Measurements from ENCODE around the gene TAF5. TPM values are rescaled to one million over a fixed set of nuclear protein-coding genes. Genes with fewer than 3 reads are reported as not detected.
A peak's percentile ranks its signal among the peaks of the same experiment; 100 is the strongest.

TAF5 gene
- total and polyA plus RNA-seq, 2 of the 4 experiments (the other 2 are of a cell fraction): 1.9 to 3.6 TPM

DNA sequence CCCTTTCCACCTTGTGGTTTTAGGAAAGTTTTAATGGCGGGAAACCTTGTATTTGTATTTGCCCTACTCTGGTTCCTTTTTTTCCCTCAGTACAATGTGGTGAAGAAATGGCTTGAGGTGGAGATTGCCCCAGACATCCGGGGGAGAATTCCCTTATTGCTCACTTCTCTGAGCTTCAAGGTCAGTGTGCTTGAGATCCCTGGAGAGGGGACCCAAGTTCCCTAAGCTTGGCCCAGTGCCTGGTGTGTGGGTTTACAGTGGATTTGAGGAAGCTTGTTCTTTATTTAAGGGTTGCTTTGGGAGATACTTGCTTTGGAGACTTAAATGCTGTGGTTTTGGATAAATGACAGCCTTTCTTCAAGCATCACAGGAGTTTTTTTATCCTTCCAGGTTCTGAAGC lies 66.1 kb downstream of the TAF5 start:
- dilution Hi-C loops (cut with HindIII; ENCODE audit: low sequenced_read_pairs, unreplicated experiment) (no loop called here), intact Hi-C loops (cut with micrococcal nuclease) (no loop called here), in situ Hi-C loops (cut with MboI; ENCODE audit: low sequenced_read_pairs) (no loop called here)
- no peak overlapping the region for H2BK15ac ChIP-seq (ENCODE audit: low read depth, low read length)
- H2AK9ac ChIP-seq (replicated peaks; ENCODE audit: low read depth, low read length, poor library complexity): no peak overlapping the region
- H3K9me3 ChIP-seq (ENCODE audit: control insufficient read depth, insufficient read depth, low read length): no peaks in the 10 kb centered on the region
- peaks cover 5 to 6% of the 10 kb centered on the region in 2 experiments; a peak in 2 of 4 replicates for H3K79me1 ChIP-seq (ENCODE audit: low read depth in 1 of 2, low read length in 2 of 2)
- H3K36me3 ChIP-seq (ENCODE audit: control insufficient read depth, insufficient read depth, low read length): peaks cover 50% of the 10 kb centered on the region
- H3K27ac ChIP-seq (ENCODE audit: insufficient read depth, low read length): no peak overlapping the region
- H2AFZ ChIP-seq (replicated peaks; ENCODE audit: low read length, poor library complexity): no peak overlapping the region
- ChIA-PET CTCF (no interaction called here), POLR2A (ENCODE audit: unreplicated experiment) (no interaction called here)
- H3K56ac ChIP-seq (ENCODE audit: extremely low read depth, insufficient read depth, low read length): no peak overlapping the region
- BruUV-seq (replicated peaks): no TSS peak
- no peak overlapping the region for H3K14ac ChIP-seq (replicated peaks; ENCODE audit: low read depth, low read length)
- H3K4ac ChIP-seq (ENCODE audit: low read depth, low read length): no peak overlapping the region
- no peak overlapping the region for H2BK120ac ChIP-seq (ENCODE audit: low read depth, low read length)
- DNase-seq (no peak), ATAC-seq (ENCODE audit: low read depth) (no peak)
- no peak overlapping the region for H3K4me3 ChIP-seq (ENCODE audit: insufficient read depth, low read depth, low read length)
- TF ChIP-seq POLR2A (IDR thresholded peaks at IDR 0.05; ENCODE audit: low read depth, low read length) (no peak), BHLHE40 (IDR thresholded peaks at IDR 0.05; ENCODE audit: low read depth, low read length) (no peak), MXI1 (IDR thresholded peaks at IDR 0.05; ENCODE audit: borderline replicate concordance, low read depth, low read length) (no peak)
- no CpG with 5 or more reads among the region's 2 CpGs for WGBS, 2 experiments (ENCODE audit: extremely low coverage in 2 of 2, insufficient read length in 1 of 2)
- no peak overlapping the region for H2BK20ac ChIP-seq (ENCODE audit: low read depth, low read length)
- H3K4me1 ChIP-seq (ENCODE audit: control insufficient read depth, insufficient read depth, low read length): no peaks in the 10 kb centered on the region
- H2BK5ac ChIP-seq (ENCODE audit: low read depth, low read length, poor library complexity, severe bottlenecking): no peak overlapping the region
- H3K9me1 ChIP-seq (ENCODE audit: insufficient read depth, low read length): no peaks in the 10 kb centered on the region
- no peak overlapping the region for H4K5ac ChIP-seq (ENCODE audit: low read depth, low read length)
- no peak overlapping the region for H4K8ac ChIP-seq (ENCODE audit: low read depth in 2 of 2, low read length in 2 of 2)
- no peak overlapping the region for H2AK5ac ChIP-seq (ENCODE audit: low read depth, low read length)
- no peak overlapping the region for H3K18ac ChIP-seq (ENCODE audit: low read depth, low read length)
- H3K23ac ChIP-seq (ENCODE audit: low read depth, low read length): no peak overlapping the region
- H3K9ac ChIP-seq (ENCODE audit: low read depth, low read length): no peak overlapping the region
- no peaks in the 10 kb centered on the region for H3K27me3 ChIP-seq (ENCODE audit: control insufficient read depth, insufficient read depth, low read length)
- H4K20me1 ChIP-seq (ENCODE audit: insufficient read depth, low read length): no peaks in the 10 kb centered on the region
- no peak overlapping the region for H4K91ac ChIP-seq (ENCODE audit: insufficient read depth, low read depth, low read length)
- no peak overlapping the region for H3K4me2 ChIP-seq (ENCODE audit: low read depth, low read length)

Small RNA genes within 50 kb of the gene (microRNA-seq; reads per million reads assigned to microRNA genes)
- 2,071 reads per million, percentile 85 among the genes with 10 or more reads in this experiment for gene MIR1307 (ENCODE audit: unreplicated experiment)

Other genes starting within 250 kb of the TAF5 start
- gene NT5C2, start 174.7 kb upstream of the TAF5 start, total RNA-seq (2012; rRNA removed): 60.0 and 83.3 TPM in 2 replicates
- gene NT5C2, start 174.7 kb upstream of the TAF5 start, polyA plus RNA-seq (2012; rRNA removed): 48.4 and 65.1 TPM in 2 replicates
- under 0.01 and 0.28 TPM in 2 replicates for gene RPEL1, start 122.1 kb upstream of the TAF5 start, total RNA-seq (2012; rRNA removed)
- gene RPEL1, start 122.1 kb upstream of the TAF5 start, polyA plus RNA-seq (2012; rRNA removed): 0.07 and 0.26 TPM in 2 replicates
- 4.5 and 6.4 TPM in 2 replicates for gene INA, start 90.8 kb upstream of the TAF5 start, total RNA-seq (2012; rRNA removed)
- 7.5 and 8.8 TPM in 2 replicates for gene INA, start 90.8 kb upstream of the TAF5 start, polyA plus RNA-seq (2012; rRNA removed)
- gene PCGF6, start 16.8 kb upstream of the TAF5 start, total RNA-seq (2012; rRNA removed): 6.5 and 10.0 TPM in 2 replicates
- 4.0 and 4.9 TPM in 2 replicates for gene PCGF6, start 16.8 kb upstream of the TAF5 start, polyA plus RNA-seq (2012; rRNA removed)
- 101 and 128 TPM in 2 replicates for gene ATP5MK, start 28.5 kb downstream of the TAF5 start, total RNA-seq (2012; rRNA removed)
- 73.4 and 89.8 TPM in 2 replicates for gene ATP5MK, start 28.5 kb downstream of the TAF5 start, polyA plus RNA-seq (2012; rRNA removed)
- 49.7 and 56.8 TPM in 2 replicates for gene PDCD11, start 28.6 kb downstream of the TAF5 start, total RNA-seq (2012; rRNA removed)
- gene PDCD11, start 28.6 kb downstream of the TAF5 start, polyA plus RNA-seq (2012; rRNA removed): 20.0 and 20.4 TPM in 2 replicates
- 2.2 and 2.5 TPM in 2 replicates for gene CALHM2, start 84.4 kb downstream of the TAF5 start, total RNA-seq (2012; rRNA removed)
- gene CALHM2, start 84.4 kb downstream of the TAF5 start, polyA plus RNA-seq (2012; rRNA removed): 7.9 and 9.0 TPM in 2 replicates
- not detected in 2 replicates for gene CALHM1, start 90.9 kb downstream of the TAF5 start, total RNA-seq (2012; rRNA removed)
- gene CALHM1, start 90.9 kb downstream of the TAF5 start, polyA plus RNA-seq (2012; rRNA removed): not detected in 2 replicates
- not detected in 2 replicates for gene CALHM3, start 111.3 kb downstream of the TAF5 start, total RNA-seq (2012; rRNA removed)
- not detected in 2 replicates for gene CALHM3, start 111.3 kb downstream of the TAF5 start, polyA plus RNA-seq (2012; rRNA removed)
- gene NEURL1, start 125.7 kb downstream of the TAF5 start, total RNA-seq (2012; rRNA removed): 0.28 and 0.36 TPM in 2 replicates
- gene NEURL1, start 125.7 kb downstream of the TAF5 start, polyA plus RNA-seq (2012; rRNA removed): 0.82 and 1.5 TPM in 2 replicates

Data from IMR-90 (cell line).